ENCODE measurements around the gene VIPR1.

- no peak for TF ChIP-seq CTCF (IDR thresholded peaks at IDR 0.05; ENCODE audit: insufficient read depth, low read length)
- no peak for TF ChIP-seq SPI1 (IDR thresholded peaks at IDR 0.05; ENCODE audit: borderline replicate concordance, low read depth)
- no peak for TF ChIP-seq REST (IDR thresholded peaks at IDR 0.05; ENCODE audit: insufficient replicate concordance, low read depth)
- no peak for TF ChIP-seq POLR2AphosphoS5 (IDR thresholded peaks at IDR 0.05; ENCODE audit: low read depth)
- no peak for TF ChIP-seq GABPA (IDR thresholded peaks at IDR 0.05; ENCODE audit: low read depth)
Observed at GRCh38 chr3:42524751-42525150, 22.3 kb downstream of the VIPR1 start.
